Tibial nerve (tissue), 3 donors: ENCODE data around the gene RNF183.

Source experiments
- POLR2A ChIP-seq, 2 donors: fragments of 450-650 bp; IDR thresholded peaks; one replicate each; pipeline ENCODE4 v1.6.1; 2017; ENCODE audit warnings: antibody characterized with exemption in 2 of 2, mild to moderate bottlenecking in 2 of 2, moderate library complexity in 2 of 2
- TF ChIP-seq, protein P1 (sequence below), 5 experiments: fragments of 200-600 bp in 3 of 5; fragments of 450-650 bp in 2 of 5; sonication (generic) in 3 of 5; IDR thresholded peaks; one replicate each; pipeline ENCODE4 v1.5.1; 2016 to 2019; ENCODE audit warnings: antibody characterized with exemption in 5 of 5, mild to moderate bottlenecking in 3 of 5, moderate library complexity in 2 of 5

DNA sequence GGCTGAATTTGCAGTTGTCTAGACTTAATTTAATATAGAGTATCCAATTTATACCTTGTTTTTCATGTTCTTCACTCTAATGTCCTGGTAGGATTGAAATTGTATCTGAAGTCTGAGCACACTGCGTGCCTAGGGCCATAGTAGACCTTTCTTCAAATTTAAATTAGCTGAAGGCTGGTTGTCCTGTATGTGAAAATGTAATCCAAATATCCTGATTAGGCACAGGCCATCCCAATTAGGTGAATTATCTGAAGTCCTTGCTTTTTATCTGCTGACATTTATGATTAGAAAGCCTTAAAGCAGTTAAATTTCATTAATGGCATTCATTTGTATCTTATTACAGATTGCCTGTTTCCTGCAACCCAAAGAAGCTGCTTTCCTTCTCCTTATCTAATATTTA is 48.2 kb downstream of the RNF183 start:
- TF ChIP-seq POLR2A (IDR thresholded peaks at IDR 0.05): no peak
- TF ChIP-seq, protein P1, sequence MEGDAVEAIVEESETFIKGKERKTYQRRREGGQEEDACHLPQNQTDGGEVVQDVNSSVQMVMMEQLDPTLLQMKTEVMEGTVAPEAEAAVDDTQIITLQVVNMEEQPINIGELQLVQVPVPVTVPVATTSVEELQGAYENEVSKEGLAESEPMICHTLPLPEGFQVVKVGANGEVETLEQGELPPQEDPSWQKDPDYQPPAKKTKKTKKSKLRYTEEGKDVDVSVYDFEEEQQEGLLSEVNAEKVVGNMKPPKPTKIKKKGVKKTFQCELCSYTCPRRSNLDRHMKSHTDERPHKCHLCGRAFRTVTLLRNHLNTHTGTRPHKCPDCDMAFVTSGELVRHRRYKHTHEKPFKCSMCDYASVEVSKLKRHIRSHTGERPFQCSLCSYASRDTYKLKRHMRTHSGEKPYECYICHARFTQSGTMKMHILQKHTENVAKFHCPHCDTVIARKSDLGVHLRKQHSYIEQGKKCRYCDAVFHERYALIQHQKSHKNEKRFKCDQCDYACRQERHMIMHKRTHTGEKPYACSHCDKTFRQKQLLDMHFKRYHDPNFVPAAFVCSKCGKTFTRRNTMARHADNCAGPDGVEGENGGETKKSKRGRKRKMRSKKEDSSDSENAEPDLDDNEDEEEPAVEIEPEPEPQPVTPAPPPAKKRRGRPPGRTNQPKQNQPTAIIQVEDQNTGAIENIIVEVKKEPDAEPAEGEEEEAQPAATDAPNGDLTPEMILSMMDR (IDR thresholded peaks at IDR 0.05): no peak
